ENCODE data around the gene ZNF688.
"Not testable (repeated sequence)": the region's sequence is repeated elsewhere in the genome, so short reads cannot be mapped to it uniquely, and the experiment has no call there.

Gene ZNF688

GRCh38 chr16:30555315-30556124, 16.0 kb downstream of the ZNF688 start:
- no peak for DNase-seq

GRCh38 chr16:30554557-30555314, 16.8 kb downstream of the ZNF688 start:
- DNase-seq = no peak

GRCh38 chr16:30553393-30553899, 18.1 kb downstream of the ZNF688 start:
- DNase-seq = no peak

- DNase-seq = no peak
These were observed 18.6 kb downstream of the ZNF688 start for GRCh38 chr16:30552956-30553355.

- no peak for DNase-seq
These were observed 19.7 kb downstream of the ZNF688 start for GRCh38 chr16:30551781-30552180.

- DNase-seq = no peak
These were observed 22.9 kb downstream of the ZNF688 start for GRCh38 chr16:30548416-30549253.

- DNase-seq = no peak
These were observed 25.4 kb downstream of the ZNF688 start for GRCh38 chr16:30546115-30546514.

GRCh38 chr16:30543067-30543466, 28.4 kb downstream of the ZNF688 start:
- DNase-seq = no peak

GRCh38 chr16:30541502-30542329, 29.8 kb downstream of the ZNF688 start:
- no peak for DNase-seq

- not testable (repeated sequence) for DNase-seq
These were observed 30.5 kb downstream of the ZNF688 start for GRCh38 chr16:30540916-30541464.

GRCh38 chr16:30539986-30540526, 31.5 kb downstream of the ZNF688 start:
- DNase-seq = not testable (repeated sequence)

GRCh38 chr16:30539000-30539964, 32.2 kb downstream of the ZNF688 start:
- no peak for DNase-seq

- not testable (repeated sequence) for DNase-seq
These were observed 35.0 kb downstream of the ZNF688 start for GRCh38 chr16:30536391-30537024.

- peak; percentile 33 for DNase-seq
These were observed 35.7 kb downstream of the ZNF688 start for GRCh38 chr16:30535777-30536190.

GRCh38 chr16:30535106-30535776, 36.3 kb downstream of the ZNF688 start:
- no peak for DNase-seq

GRCh38 chr16:30534368-30535105, 37.0 kb downstream of the ZNF688 start, which contains the start of gene ZNF747:
Gene ZNF747 (minus strand): TSS chr16:30534858. CDS start chr16:30534679, 179 bp downstream.
- peak; percentile 60 for DNase-seq

- no peak for DNase-seq
These were observed 37.7 kb downstream of the ZNF688 start for GRCh38 chr16:30533748-30534367.

- no peak for DNase-seq
These were observed 38.4 kb downstream of the ZNF688 start for GRCh38 chr16:30533146-30533522.

Data from NCI-H748 treated with DMSO at 0.1 percent for 48 hours (cell line).